Limb (tissue), 2 donors: ENCODE data around the gene WDR88.
"Not testable (repeated sequence)": the region's sequence is repeated elsewhere in the genome, so short reads cannot be mapped to it uniquely, and the experiment has no call there.

Experiments
- DNase-seq, 2 donors: peaks; one replicate each; pipeline ENCODE4 v3.0.0-alpha.2; 2016; ENCODE audit errors: extremely low spot score in 2 of 2

WDR88 gene

GRCh38 chr19:33196446-33197193 lies 64.7 kb downstream of the WDR88 start:
- DNase-seq = no peak

- no peak for DNase-seq
These were observed 65.7 kb downstream of the WDR88 start for GRCh38 chr19:33197591-33198000.

GRCh38 chr19:33198169-33198568 lies 66.3 kb downstream of the WDR88 start:
- no peak for DNase-seq

- DNase-seq = no peak
These were observed 67.7 kb downstream of the WDR88 start for GRCh38 chr19:33199441-33200265.

- DNase-seq = no peak
These were observed 69.6 kb downstream of the WDR88 start for GRCh38 chr19:33201473-33201872.

GRCh38 chr19:33201886-33202545 lies 70.1 kb downstream of the WDR88 start:
- DNase-seq = no peak

GRCh38 chr19:33202546-33203507 lies 70.9 kb downstream of the WDR88 start:
- DNase-seq = no peak

- no peak for DNase-seq
These were observed 71.6 kb downstream of the WDR88 start for GRCh38 chr19:33203529-33203928.

- DNase-seq = no peak
These were observed 72.4 kb downstream of the WDR88 start for GRCh38 chr19:33204136-33204973.

GRCh38 chr19:33205110-33205509 lies 73.2 kb downstream of the WDR88 start:
- no peak for DNase-seq

GRCh38 chr19:33205531-33206260 lies 73.8 kb downstream of the WDR88 start:
- no peak for DNase-seq

- DNase-seq = no peak
These were observed 74.5 kb downstream of the WDR88 start for GRCh38 chr19:33206261-33207039.

GRCh38 chr19:33207040-33207620 lies 75.2 kb downstream of the WDR88 start:
- DNase-seq = no peak

GRCh38 chr19:33207903-33208302 lies 76.0 kb downstream of the WDR88 start:
- no peak for DNase-seq

GRCh38 chr19:33208371-33208895 lies 76.5 kb downstream of the WDR88 start:
- DNase-seq = no peak

GRCh38 chr19:33208904-33209849 lies 77.3 kb downstream of the WDR88 start:
- no peak for DNase-seq

- not testable (repeated sequence) for DNase-seq
These were observed 77.9 kb downstream of the WDR88 start for GRCh38 chr19:33209850-33210230.
